Measurements from ENCODE around the gene APRT. TPM values are rescaled to one million over a fixed set of nuclear protein-coding genes. Genes with fewer than 3 reads are reported as not detected.

APRT gene
- total RNA-seq, 1 experiment from 2014 or later, result 134 TPM

DNA sequence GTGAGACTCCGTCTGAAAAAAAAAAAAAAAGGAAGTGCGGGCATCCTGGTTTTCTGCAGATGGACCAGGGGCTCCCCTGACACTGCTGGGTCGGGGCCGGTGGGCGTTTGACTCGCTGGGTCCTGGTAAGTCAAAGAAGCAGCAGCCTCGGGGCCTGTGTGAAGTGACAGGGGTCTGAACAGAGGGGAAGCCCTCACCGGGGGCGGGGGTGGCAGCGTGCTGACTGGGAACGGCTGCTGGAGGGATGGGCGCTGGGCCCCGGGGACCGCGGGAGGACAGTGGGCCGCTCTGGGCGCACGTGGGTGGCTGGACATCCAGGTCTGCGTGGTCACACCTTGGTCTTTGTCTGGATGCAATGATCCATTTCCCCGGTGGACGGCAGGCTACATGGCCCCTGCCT, 36.8 kb upstream of the APRT start:
- no peak overlapping the region for H3K4me3 ChIP-seq (ENCODE audit: low read depth, low read length, poor library complexity, severe bottlenecking)
- H3K27ac ChIP-seq (ENCODE audit: low read depth, low read length, poor library complexity, severe bottlenecking), result no peak overlapping the region
- ChIA-PET CTCF (interaction anchor here (0.6 kb wide), 1 partner anchor 319 kb away, joined by 5 read pairs; no protein-coding TSS in a partner anchor), POLR2A (ENCODE audit: low non-redundant PET) (no interaction called here)
- no peaks in the 10 kb centered on the region for H3K9me3 ChIP-seq (ENCODE audit: low read depth, low read length, poor library complexity, severe bottlenecking)
- no TSS peak for BruUV-seq (replicated peaks)
- intact Hi-C loops (cut with micrococcal nuclease; ENCODE audit: unreplicated experiment), result no loop called here
- H3K27me3 ChIP-seq (replicated peaks; ENCODE audit: insufficient read depth, low read depth, low read length, poor library complexity), result no peaks in the 10 kb centered on the region
- no peaks in the 10 kb centered on the region for H3K36me3 ChIP-seq (ENCODE audit: insufficient read depth, low read length, poor library complexity, severe bottlenecking)
- no peak for DNase-seq (ENCODE audit: low spot score)
- TF ChIP-seq CTCF (conservative IDR thresholded peaks at IDR 0.05; ENCODE audit: low read depth, low read length) (no peak), EZH2 (IDR thresholded peaks at IDR 0.05; ENCODE audit: borderline replicate concordance, low read depth, low read length, poor library complexity, severe bottlenecking) (no peak)
- no peaks in the 10 kb centered on the region for H3K4me1 ChIP-seq (ENCODE audit: insufficient read depth, low read length, poor library complexity, severe bottlenecking)

- DNase-seq (ENCODE audit: low spot score), result no peak
- ChIA-PET CTCF (interaction anchor here (0.6 kb wide), 1 partner anchor 319 kb away, joined by 5 read pairs; no protein-coding TSS in a partner anchor), POLR2A (ENCODE audit: low non-redundant PET) (no interaction called here)
- no peak overlapping the region for H3K4me3 ChIP-seq (ENCODE audit: low read depth, low read length, poor library complexity, severe bottlenecking)
- intact Hi-C loops (cut with micrococcal nuclease; ENCODE audit: unreplicated experiment), result no loop called here
- H3K9me3 ChIP-seq (ENCODE audit: low read depth, low read length, poor library complexity, severe bottlenecking), result no peaks in the 10 kb centered on the region
- no peak for TF ChIP-seq EZH2 (IDR thresholded peaks at IDR 0.05; ENCODE audit: borderline replicate concordance, low read depth, low read length, poor library complexity, severe bottlenecking)
- H3K27me3 ChIP-seq (replicated peaks; ENCODE audit: insufficient read depth, low read depth, low read length, poor library complexity), result no peaks in the 10 kb centered on the region
- BruUV-seq (replicated peaks), result no TSS peak
- H3K36me3 ChIP-seq (ENCODE audit: insufficient read depth, low read length, poor library complexity, severe bottlenecking), result no peaks in the 10 kb centered on the region
- no peak overlapping the region for H3K27ac ChIP-seq (ENCODE audit: low read depth, low read length, poor library complexity, severe bottlenecking)
- H3K4me1 ChIP-seq (ENCODE audit: insufficient read depth, low read length, poor library complexity, severe bottlenecking), result no peaks in the 10 kb centered on the region
Measured at GRCh38 chr16:88847654-88848053, 35.9 kb upstream of the APRT start.

DNA sequence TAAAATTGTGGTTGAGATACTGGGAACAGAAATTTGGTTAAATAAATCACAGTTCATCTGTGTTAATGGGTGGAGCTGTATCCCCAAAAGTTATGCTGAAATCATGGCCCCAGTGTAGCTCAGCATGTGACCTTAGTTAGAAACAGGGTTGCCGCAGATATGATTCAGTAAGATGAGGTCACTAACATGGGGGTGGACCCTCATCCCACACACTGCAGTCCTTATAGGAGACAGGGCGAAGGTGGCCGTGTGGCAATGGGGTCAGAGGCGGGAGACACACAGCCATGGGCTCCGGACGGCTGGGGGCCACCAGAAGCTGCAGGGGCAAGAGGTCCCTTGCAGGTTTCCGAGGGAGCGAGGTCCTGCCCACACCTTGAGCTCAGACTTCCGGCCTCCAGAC, 34.4 kb upstream of the APRT start:
- intact Hi-C loops (cut with micrococcal nuclease; ENCODE audit: unreplicated experiment), result no loop called here
- no peak for DNase-seq (ENCODE audit: low spot score)

More for the DNA sequence above, 34.4 kb upstream of the APRT start:
- Histone ChIP-seq H3K4me3 (ENCODE audit: low read depth, low read length, poor library complexity, severe bottlenecking) (no peak overlapping the region), H3K27ac (ENCODE audit: low read depth, low read length, poor library complexity, severe bottlenecking) (no peak overlapping the region), H3K36me3 (ENCODE audit: insufficient read depth, low read length, poor library complexity, severe bottlenecking) (no peaks in the 10 kb centered on the region), H3K27me3 (replicated peaks; ENCODE audit: insufficient read depth, low read depth, low read length, poor library complexity) (no peaks in the 10 kb centered on the region), H3K4me1 (ENCODE audit: insufficient read depth, low read length, poor library complexity, severe bottlenecking) (no peaks in the 10 kb centered on the region), H3K9me3 (ENCODE audit: low read depth, low read length, poor library complexity, severe bottlenecking) (no peaks in the 10 kb centered on the region)
- ChIA-PET CTCF (interaction anchor here (0.6 kb wide), 2 partner anchors 369 to 649 kb away, joined by 5 to 15 read pairs; no protein-coding TSS in a partner anchor), POLR2A (ENCODE audit: low non-redundant PET) (no interaction called here)
- TF ChIP-seq EZH2 (IDR thresholded peaks at IDR 0.05; ENCODE audit: borderline replicate concordance, low read depth, low read length, poor library complexity, severe bottlenecking) (no peak), CTCF (conservative IDR thresholded peaks at IDR 0.05; ENCODE audit: low read depth, low read length) (no peak)
- BruUV-seq (replicated peaks), result TSS peak; percentile 29
